ENCODE data around the gene ALKBH4.

ALKBH4 gene

DNA sequence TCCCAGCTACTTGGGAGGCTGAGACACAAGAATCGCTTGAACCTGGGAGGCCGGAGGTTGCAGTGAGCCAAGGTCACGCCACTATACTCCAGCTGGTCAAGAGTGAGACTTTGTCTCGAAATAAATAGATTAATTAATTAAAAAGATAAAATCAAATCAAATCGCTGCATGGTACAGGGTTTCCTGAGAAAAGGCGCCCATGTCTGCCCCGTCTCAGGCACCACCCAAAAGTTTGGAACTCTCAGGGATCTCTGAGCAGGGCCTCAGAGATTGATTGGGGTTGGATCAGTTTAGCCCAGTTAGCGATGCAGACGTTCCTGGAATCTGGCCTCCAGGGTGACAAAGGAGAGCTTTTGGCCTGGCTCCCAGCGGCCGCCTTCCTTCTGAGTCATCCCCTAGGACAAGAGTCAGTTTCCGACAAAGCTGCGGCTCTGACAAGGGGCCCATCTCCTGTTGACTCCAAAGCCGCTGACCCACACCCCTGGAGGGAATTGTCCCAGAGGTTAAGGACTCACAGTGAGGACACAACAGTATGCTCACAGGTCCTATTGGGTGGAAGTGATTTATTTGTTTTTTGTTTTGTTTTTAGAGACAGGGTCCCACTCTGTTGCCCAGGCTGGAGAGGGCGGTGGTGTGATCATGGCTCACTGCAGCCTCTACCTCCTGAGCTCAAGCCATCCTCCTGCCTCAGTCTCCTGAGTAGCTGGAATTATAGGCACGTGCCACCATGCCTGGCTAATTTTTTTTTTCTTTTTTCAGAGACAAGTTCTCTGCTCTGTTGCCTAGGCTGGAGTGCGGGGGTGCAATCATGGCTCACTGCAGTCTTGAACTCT lies 24.5 kb downstream of the ALKBH4 start:
- peaks cover 35% of the 10 kb centered on the region for H3K36me3 ChIP-seq (ENCODE audit: insufficient read depth, insufficient read length, low read length)
- peak; percentile 87 for DNase-seq (ENCODE audit: low read depth, low spot score)
- no peak overlapping the region for H3K9ac ChIP-seq (ENCODE audit: insufficient read length, low read depth)
- TF ChIP-seq YY1 (IDR thresholded peaks at IDR 0.05; ENCODE audit: insufficient read depth, insufficient read length) (no peak), ZNF274 (IDR thresholded peaks at IDR 0.05; ENCODE audit: low read depth, low read length) (no peak), SUZ12 (IDR thresholded peaks at IDR 0.05; ENCODE audit: extremely low read depth, insufficient read depth, insufficient read length) (no peak)
- H3K9me3 ChIP-seq (ENCODE audit: insufficient read depth, low read length), result no peaks in the 10 kb centered on the region
- no peak overlapping the region for H3K4me3 ChIP-seq (ENCODE audit: insufficient read length, low read depth)
- H3K27me3 ChIP-seq (ENCODE audit: insufficient read depth, insufficient read length), result no peaks in the 10 kb centered on the region
- H3K4me1 ChIP-seq (ENCODE audit: insufficient read depth, insufficient read length), result no peaks in the 10 kb centered on the region

DNA sequence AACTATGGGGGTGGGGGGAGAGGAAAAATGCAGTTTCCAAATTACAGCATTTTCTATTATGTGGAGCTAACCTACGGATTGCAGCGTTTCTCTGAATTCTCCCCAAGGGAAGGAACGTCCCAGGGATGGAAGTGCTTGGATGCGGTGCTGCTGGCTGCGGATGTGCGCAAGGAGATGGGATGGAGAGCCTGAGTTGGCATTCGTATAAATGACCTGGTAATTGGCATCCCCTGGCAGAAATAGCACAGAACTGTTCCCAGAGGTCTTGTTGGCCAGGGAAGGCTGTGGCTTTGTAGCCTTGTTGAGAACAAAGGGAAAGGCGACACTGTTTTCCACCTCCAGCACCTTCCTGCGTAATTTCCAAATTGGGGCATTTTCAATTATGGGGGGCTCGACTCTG lies 28.5 kb downstream of the ALKBH4 start:
- TF ChIP-seq ZNF274 (IDR thresholded peaks at IDR 0.05; ENCODE audit: low read depth, low read length), result no peak
- TF ChIP-seq YY1 (IDR thresholded peaks at IDR 0.05; ENCODE audit: insufficient read depth, insufficient read length), result no peak
- no peak for TF ChIP-seq SUZ12 (IDR thresholded peaks at IDR 0.05; ENCODE audit: extremely low read depth, insufficient read depth, insufficient read length)
- peaks cover 7% of the 10 kb centered on the region for H3K4me1 ChIP-seq (ENCODE audit: insufficient read depth, insufficient read length)
- no peaks in the 10 kb centered on the region for H3K9me3 ChIP-seq (ENCODE audit: insufficient read depth, low read length)
- no peaks in the 10 kb centered on the region for H3K27me3 ChIP-seq (ENCODE audit: insufficient read depth, insufficient read length)
- no peak for DNase-seq (ENCODE audit: low read depth, low spot score)
- H3K9ac ChIP-seq (ENCODE audit: insufficient read length, low read depth), result no peak overlapping the region
- peaks cover 20% of the 10 kb centered on the region for H3K36me3 ChIP-seq (ENCODE audit: insufficient read depth, insufficient read length, low read length)
- no peak overlapping the region for H3K4me3 ChIP-seq (ENCODE audit: insufficient read length, low read depth)

DNA sequence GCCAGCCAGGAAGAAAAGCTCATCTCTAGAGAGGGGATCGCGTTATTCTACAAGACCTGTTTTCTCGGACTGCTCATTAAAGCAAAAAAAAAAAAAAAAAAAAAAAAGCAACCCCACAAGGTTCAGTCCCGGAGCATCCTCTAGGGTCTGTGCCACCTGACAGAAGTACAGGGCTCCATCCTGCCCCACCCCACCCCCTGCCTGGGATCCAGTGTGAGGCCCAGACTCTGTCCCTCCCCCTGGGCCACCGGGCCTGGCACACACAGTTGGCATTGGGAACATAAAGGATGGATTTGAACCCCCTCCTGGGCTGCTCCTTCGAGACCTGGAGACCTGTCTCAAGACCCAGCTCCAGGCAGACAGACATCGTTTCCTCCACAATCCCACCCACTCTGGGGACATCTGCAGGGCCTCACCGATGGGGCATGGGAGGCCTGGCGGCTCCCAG lies 30.6 kb downstream of the ALKBH4 start:
- H3K9me3 ChIP-seq (ENCODE audit: insufficient read depth, low read length), result no peaks in the 10 kb centered on the region
- peaks cover 15% of the 10 kb centered on the region for H3K36me3 ChIP-seq (ENCODE audit: insufficient read depth, insufficient read length, low read length)
- H3K27me3 ChIP-seq (ENCODE audit: insufficient read depth, insufficient read length), result no peaks in the 10 kb centered on the region
- TF ChIP-seq ZNF274 (IDR thresholded peaks at IDR 0.05; ENCODE audit: low read depth, low read length) (no peak), SUZ12 (IDR thresholded peaks at IDR 0.05; ENCODE audit: extremely low read depth, insufficient read depth, insufficient read length) (no peak), YY1 (IDR thresholded peaks at IDR 0.05; ENCODE audit: insufficient read depth, insufficient read length) (no peak)
- peaks cover 9% of the 10 kb centered on the region for H3K4me1 ChIP-seq (ENCODE audit: insufficient read depth, insufficient read length)
- no peak for DNase-seq (ENCODE audit: low read depth, low spot score)
- H3K4me3 ChIP-seq (ENCODE audit: insufficient read length, low read depth), result peak overlapping the region; percentile 68
- H3K9ac ChIP-seq (ENCODE audit: insufficient read length, low read depth), result peak overlapping the region; percentile 80

DNA sequence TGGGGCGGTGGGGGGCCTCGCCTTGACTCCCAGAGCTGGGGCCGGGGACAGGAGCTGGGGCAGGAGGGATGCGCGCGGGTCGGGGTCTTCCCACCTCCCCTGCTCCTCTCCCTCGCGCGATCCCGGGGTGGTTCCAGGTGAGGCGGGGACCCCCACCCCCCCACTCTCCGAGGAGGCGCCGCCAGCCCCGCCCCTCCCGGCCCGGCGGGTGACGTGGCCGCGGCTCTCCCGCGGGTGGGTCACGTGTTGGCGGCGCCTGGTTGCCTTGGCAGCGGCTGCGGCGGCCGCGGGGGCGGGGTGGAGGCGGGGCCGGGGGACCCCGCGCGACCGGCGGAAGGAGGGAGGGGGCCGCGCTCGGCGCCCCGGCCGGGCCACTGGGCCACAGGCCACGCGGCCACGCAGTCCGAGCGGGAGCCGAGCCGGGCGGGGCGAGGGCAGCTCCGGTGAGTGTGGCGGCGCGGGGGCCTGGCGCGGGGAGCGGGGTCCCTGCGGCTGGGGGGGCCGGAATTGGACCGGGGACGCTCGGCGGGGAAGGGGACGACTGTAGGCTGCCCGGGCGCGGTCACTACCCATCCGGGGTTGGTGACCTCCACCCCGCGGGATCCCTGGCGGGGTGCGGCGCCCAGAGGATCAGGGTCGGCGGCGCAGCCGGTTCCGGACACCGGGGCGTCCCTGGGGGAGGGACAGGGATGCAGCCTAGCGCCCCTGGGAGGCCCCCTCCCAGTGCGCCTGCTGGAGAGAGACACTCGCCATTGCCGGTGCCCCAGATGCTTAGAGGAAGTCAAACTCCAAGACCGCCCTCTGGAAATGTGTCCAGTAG lies 31.2 kb downstream of the ALKBH4 start, which contains the start of gene ORAI2:
Gene ORAI2, plus strand, starts transcription at position 357 of the 820 bp plus-strand sequence. CDS start 5,382 bp downstream, outside the sequence.
- no peaks in the 10 kb centered on the region for H3K9me3 ChIP-seq (ENCODE audit: insufficient read depth, low read length)
- no peaks in the 10 kb centered on the region for H3K27me3 ChIP-seq (ENCODE audit: insufficient read depth, insufficient read length)
- no peak for DNase-seq (ENCODE audit: low read depth, low spot score)
- H3K36me3 ChIP-seq (ENCODE audit: insufficient read depth, insufficient read length, low read length), result peaks cover 10% of the 10 kb centered on the region
- peaks cover 9% of the 10 kb centered on the region for H3K4me1 ChIP-seq (ENCODE audit: insufficient read depth, insufficient read length)
- no peak for TF ChIP-seq YY1 (IDR thresholded peaks at IDR 0.05; ENCODE audit: insufficient read depth, insufficient read length)
- no peak for TF ChIP-seq ZNF274 (IDR thresholded peaks at IDR 0.05; ENCODE audit: low read depth, low read length)
- TF ChIP-seq SUZ12 (IDR thresholded peaks at IDR 0.05; ENCODE audit: extremely low read depth, insufficient read depth, insufficient read length), result no peak
- H3K4me3 ChIP-seq (ENCODE audit: insufficient read length, low read depth), result peak within 1 kb of the TSS; percentile 68
- H3K9ac ChIP-seq (ENCODE audit: insufficient read length, low read depth), result peak within 1 kb of the TSS; percentile 80

DNA sequence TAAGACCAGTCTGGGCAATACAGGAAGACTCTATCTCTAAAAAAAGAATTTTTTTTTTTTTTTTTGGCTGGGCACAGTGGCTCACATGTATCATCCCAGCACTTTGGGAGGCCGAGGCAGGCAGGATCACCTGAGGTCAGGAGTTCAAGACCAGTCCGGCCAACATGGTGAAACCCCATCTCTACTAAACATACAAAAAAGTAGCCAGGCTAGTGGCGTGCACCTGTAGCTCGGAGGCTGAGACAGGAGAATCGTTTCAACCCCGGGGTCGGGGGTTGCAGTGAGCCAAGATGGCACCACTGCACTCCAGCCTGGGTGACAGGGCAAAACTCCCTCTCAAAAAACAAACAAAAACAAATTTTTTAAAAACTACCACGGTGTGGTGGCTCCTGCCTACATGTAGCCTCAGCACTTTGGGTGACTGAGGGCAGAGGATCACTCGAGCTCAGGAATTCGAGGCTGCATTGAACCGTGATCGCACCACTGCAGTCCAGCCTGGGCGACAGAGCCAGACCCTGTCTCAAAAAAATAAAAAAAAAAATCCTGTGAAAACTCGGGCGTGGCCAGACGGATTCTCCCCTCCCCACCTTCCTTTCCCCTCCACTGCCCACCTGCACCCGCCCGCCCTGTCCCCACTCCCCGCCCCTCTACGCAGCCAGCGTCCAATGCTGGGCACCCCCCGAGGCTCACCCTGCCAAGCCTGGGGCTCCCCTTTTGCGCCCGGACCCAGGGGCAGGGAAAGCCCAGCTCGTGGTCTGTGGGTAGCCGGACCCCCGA lies 32.0 kb downstream of the ALKBH4 start:
- no peak for DNase-seq (ENCODE audit: low read depth, low spot score)
- Histone ChIP-seq H3K4me3 (ENCODE audit: insufficient read length, low read depth) (peak overlapping the region; percentile 40), H3K27me3 (ENCODE audit: insufficient read depth, insufficient read length) (no peaks in the 10 kb centered on the region), H3K4me1 (ENCODE audit: insufficient read depth, insufficient read length) (peaks cover 9% of the 10 kb centered on the region), H3K36me3 (ENCODE audit: insufficient read depth, insufficient read length, low read length) (peaks cover 6% of the 10 kb centered on the region), H3K9me3 (ENCODE audit: insufficient read depth, low read length) (no peaks in the 10 kb centered on the region), H3K9ac (ENCODE audit: insufficient read length, low read depth) (peak overlapping the region; percentile 64)
- TF ChIP-seq YY1 (IDR thresholded peaks at IDR 0.05; ENCODE audit: insufficient read depth, insufficient read length) (no peak), SUZ12 (IDR thresholded peaks at IDR 0.05; ENCODE audit: extremely low read depth, insufficient read depth, insufficient read length) (no peak), ZNF274 (IDR thresholded peaks at IDR 0.05; ENCODE audit: low read depth, low read length) (no peak)

DNA sequence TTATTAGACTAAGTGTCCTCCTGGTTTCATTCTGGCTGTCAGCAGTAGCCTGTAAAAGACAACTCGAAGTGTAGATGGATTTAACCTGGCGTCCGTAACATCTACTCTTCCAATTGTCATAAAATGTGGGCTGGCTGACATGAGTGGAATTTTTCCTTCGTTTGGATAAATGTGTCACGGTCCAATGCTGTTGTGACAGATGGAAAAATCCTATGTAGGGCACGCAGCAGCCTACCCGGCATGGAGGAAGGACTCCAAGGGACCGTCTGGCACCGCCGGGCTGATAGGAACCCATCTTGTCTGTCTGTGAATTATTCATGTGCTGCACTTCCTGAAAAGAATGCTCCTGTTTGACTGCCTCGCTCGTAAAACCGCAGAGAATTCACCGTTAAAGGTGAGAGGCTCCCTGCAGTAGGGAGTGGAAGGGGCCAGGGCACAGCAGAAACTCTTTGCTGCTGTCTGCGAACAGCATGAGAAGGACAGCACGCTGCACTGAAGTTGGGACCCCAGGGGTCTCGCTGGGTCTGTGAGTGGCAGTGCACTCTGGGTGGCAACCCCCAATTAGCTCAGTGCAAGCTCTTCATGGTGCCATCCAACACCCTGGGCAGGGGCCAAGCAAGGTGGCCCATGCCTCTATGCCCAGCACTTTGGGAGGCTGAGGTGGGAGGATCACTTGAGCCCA lies 32.9 kb downstream of the ALKBH4 start:
- TF ChIP-seq SUZ12 (IDR thresholded peaks at IDR 0.05; ENCODE audit: extremely low read depth, insufficient read depth, insufficient read length) (no peak), YY1 (IDR thresholded peaks at IDR 0.05; ENCODE audit: insufficient read depth, insufficient read length) (no peak), ZNF274 (IDR thresholded peaks at IDR 0.05; ENCODE audit: low read depth, low read length) (no peak)

More for the DNA sequence above, 32.9 kb downstream of the ALKBH4 start:
- Histone ChIP-seq H3K9me3 (ENCODE audit: insufficient read depth, low read length) (no peaks in the 10 kb centered on the region), H3K9ac (ENCODE audit: insufficient read length, low read depth) (peak overlapping the region; percentile 26), H3K4me3 (ENCODE audit: insufficient read length, low read depth) (no peak overlapping the region), H3K4me1 (ENCODE audit: insufficient read depth, insufficient read length) (peaks cover 9% of the 10 kb centered on the region), H3K36me3 (ENCODE audit: insufficient read depth, insufficient read length, low read length) (peaks cover 8% of the 10 kb centered on the region), H3K27me3 (ENCODE audit: insufficient read depth, insufficient read length) (no peaks in the 10 kb centered on the region)
- no peak for DNase-seq (ENCODE audit: low read depth, low spot score)
